HCT116 (cell line): ENCODE results near the gene HNRNPAB. TPM values are rescaled to one million over a fixed set of nuclear protein-coding genes. Genes with fewer than 3 reads are reported as not detected.

Source experiments
- EGR1 ChIP-seq: IDR thresholded peaks from 2 replicates; pipeline ENCODE4 v1.6.1; 2012; ENCODE audit warnings: low read depth
- FOSL1 ChIP-seq: IDR thresholded peaks from 2 replicates; pipeline ENCODE4 v1.6.1; 2012; ENCODE audit warnings: low read depth
- POLR2AphosphoS5 ChIP-seq: IDR thresholded peaks from 2 replicates; pipeline ENCODE4 v1.6.1; 2011; ENCODE audit warnings: mild to moderate bottlenecking, low read depth, low read length, moderate library complexity
- SP1 ChIP-seq: IDR thresholded peaks from 2 replicates; pipeline ENCODE4 v1.6.1; 2012; ENCODE audit warnings: low read depth
- ZFX ChIP-seq: fragments of 450-650 bp; IDR thresholded peaks from 2 replicates; pipeline ENCODE4 v1.6.1; 2017
- ZNF274 ChIP-seq: fragments of 200-500 bp; sonication (Bioruptor generic); IDR thresholded peaks from 2 replicates; pipeline ENCODE4 v1.6.1; 2014; ENCODE audit warnings: mild to moderate bottlenecking, low read depth, low read length, inconsistent platforms
- total RNA-seq: library from RNA; stranded (reverse); gene quantifications from one replicate; pipeline ENCODE4 v1.2.1, GENCODE V29; 2021; ENCODE audit not compliant: unreplicated experiment
- TF ChIP-seq, protein P1 (sequence below), 3 experiments: fragments of 200-600 bp in 1 of 3; sonication (generic) in 1 of 3; IDR thresholded peaks in 2 of 3; conservative IDR thresholded peaks in 1 of 3; 2 replicates each; pipeline ENCODE4 v1.5.1; 2012 to 2017; ENCODE audit warnings: low read depth in 2 of 3, low read length in 2 of 3, antibody characterized with exemption in 1 of 3, borderline replicate concordance in 1 of 3, control low read depth in 1 of 3, mild to moderate bottlenecking in 1 of 3, mixed read lengths in 1 of 3, mixed run types in 1 of 3, moderate library complexity in 1 of 3; ENCODE audit not compliant: insufficient read depth in 1 of 3
- TF ChIP-seq, protein P2 (sequence below): IDR thresholded peaks from 2 replicates; pipeline ENCODE4 v1.6.1; 2012
- TF ChIP-seq, protein P3 (sequence below): IDR thresholded peaks from 2 replicates; pipeline ENCODE4 v1.6.1; 2012; ENCODE audit warnings: low read depth

The HNRNPAB gene
- total RNA-seq, 1 experiment from 2014 or later, result 273 TPM

DNA sequence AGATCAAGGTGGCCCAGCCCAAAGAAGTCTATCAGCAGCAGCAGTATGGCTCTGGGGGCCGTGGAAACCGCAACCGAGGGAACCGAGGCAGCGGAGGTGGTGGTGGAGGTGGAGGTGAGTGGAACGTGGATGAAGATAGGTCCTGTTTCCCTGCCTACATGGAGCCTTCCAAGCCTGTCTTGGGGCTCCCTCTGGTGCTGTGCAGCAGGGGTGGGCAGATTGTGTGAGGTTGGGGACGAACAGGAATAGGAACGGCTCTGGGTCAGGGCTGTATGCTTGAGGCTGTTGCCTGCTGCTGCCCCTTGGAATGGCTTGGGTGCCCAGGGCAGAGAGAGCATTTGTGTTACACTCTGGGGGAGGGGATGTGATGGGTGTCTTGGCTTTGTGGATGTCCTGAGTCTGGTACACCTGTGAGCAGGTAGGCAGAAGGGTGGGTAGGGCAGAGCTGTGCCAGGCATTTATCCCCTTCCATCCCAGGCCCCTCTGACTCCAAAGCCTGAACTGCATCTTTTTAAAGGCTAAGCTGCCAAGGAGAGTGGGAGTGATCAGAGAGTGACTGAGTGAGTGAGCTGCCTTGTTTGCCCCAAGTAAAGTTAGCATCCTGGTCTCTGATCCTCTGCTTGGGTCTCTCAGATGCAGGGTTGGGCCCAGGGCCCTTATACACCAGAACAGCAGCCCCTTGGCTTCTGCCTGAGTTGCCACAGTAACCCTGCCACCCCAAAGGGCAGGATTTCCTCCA lies 5.2 kb downstream of the HNRNPAB start (continued):
- TF ChIP-seq, protein P1, sequence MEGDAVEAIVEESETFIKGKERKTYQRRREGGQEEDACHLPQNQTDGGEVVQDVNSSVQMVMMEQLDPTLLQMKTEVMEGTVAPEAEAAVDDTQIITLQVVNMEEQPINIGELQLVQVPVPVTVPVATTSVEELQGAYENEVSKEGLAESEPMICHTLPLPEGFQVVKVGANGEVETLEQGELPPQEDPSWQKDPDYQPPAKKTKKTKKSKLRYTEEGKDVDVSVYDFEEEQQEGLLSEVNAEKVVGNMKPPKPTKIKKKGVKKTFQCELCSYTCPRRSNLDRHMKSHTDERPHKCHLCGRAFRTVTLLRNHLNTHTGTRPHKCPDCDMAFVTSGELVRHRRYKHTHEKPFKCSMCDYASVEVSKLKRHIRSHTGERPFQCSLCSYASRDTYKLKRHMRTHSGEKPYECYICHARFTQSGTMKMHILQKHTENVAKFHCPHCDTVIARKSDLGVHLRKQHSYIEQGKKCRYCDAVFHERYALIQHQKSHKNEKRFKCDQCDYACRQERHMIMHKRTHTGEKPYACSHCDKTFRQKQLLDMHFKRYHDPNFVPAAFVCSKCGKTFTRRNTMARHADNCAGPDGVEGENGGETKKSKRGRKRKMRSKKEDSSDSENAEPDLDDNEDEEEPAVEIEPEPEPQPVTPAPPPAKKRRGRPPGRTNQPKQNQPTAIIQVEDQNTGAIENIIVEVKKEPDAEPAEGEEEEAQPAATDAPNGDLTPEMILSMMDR (IDR thresholded peaks at IDR 0.05 in 2 of 3, conservative IDR thresholded peaks at IDR 0.05 in 1 of 3; ENCODE audit: borderline replicate concordance in 1 of 3, insufficient read depth in 1 of 3, low read depth in 2 of 3, low read length in 2 of 3), result no peak
- TF ChIP-seq POLR2AphosphoS5, result no peak; the same call in 1 of the 2 replicates
- TF ChIP-seq ZNF274, result no peak
- TF ChIP-seq ZFX, result no peak
- no peak for TF ChIP-seq EGR1
- TF ChIP-seq, protein P2, sequence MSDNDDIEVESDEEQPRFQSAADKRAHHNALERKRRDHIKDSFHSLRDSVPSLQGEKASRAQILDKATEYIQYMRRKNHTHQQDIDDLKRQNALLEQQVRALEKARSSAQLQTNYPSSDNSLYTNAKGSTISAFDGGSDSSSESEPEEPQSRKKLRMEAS, result no peak
- TF ChIP-seq, protein P3, sequence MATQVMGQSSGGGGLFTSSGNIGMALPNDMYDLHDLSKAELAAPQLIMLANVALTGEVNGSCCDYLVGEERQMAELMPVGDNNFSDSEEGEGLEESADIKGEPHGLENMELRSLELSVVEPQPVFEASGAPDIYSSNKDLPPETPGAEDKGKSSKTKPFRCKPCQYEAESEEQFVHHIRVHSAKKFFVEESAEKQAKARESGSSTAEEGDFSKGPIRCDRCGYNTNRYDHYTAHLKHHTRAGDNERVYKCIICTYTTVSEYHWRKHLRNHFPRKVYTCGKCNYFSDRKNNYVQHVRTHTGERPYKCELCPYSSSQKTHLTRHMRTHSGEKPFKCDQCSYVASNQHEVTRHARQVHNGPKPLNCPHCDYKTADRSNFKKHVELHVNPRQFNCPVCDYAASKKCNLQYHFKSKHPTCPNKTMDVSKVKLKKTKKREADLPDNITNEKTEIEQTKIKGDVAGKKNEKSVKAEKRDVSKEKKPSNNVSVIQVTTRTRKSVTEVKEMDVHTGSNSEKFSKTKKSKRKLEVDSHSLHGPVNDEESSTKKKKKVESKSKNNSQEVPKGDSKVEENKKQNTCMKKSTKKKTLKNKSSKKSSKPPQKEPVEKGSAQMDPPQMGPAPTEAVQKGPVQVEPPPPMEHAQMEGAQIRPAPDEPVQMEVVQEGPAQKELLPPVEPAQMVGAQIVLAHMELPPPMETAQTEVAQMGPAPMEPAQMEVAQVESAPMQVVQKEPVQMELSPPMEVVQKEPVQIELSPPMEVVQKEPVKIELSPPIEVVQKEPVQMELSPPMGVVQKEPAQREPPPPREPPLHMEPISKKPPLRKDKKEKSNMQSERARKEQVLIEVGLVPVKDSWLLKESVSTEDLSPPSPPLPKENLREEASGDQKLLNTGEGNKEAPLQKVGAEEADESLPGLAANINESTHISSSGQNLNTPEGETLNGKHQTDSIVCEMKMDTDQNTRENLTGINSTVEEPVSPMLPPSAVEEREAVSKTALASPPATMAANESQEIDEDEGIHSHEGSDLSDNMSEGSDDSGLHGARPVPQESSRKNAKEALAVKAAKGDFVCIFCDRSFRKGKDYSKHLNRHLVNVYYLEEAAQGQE, result no peak
- no peak for TF ChIP-seq SP1
- TF ChIP-seq FOSL1, result no peak
